ENCODE measurements around the gene IQGAP3. TPM values are rescaled to one million over a fixed set of nuclear protein-coding genes. Genes with fewer than 3 reads are reported as not detected.

Gene IQGAP3
- total and polyA plus RNA-seq, 2 donors (not counting 1 experiment from before 2014, with no cell fraction given): 0.07 to 0.12 TPM

GRCh38 chr1:156601122-156601830 lies 28.9 kb upstream of the IQGAP3 start, which contains the start of gene GPATCH4:
Gene GPATCH4, minus strand, starts transcription at chr1:156601479.
- intact Hi-C loops (cut with micrococcal nuclease): loop anchor here (1.0 to 2.0 kb wide), 5 partner anchors 10 to 166 kb away; partner anchors contain the start of genes MEF2D, NAXE and PRCC
- H3K4me3 Mint-ChIP-seq: peak within 1 kb of the TSS; percentile 97
- POLR2A ChIA-PET: interaction anchor here (0.6 to 2.2 kb wide), 6 partner anchors 9 to 144 kb away, joined by 3 to 8 read pairs (median 4); partner anchors contain the start of genes MEF2D and NAXE

More at GRCh38 chr1:156601122-156601830, 28.9 kb upstream of the IQGAP3 start, which contains the start of gene GPATCH4:
- CTCF ChIA-PET: interaction anchor here (0.6 to 10.9 kb wide), 13 partner anchors 9 to 216 kb away, joined by 3 to 80 read pairs (median 4); partner anchors contain the start of genes MEF2D and NAXE
- Mint-ChIP-seq H3K4me1 (peaks cover 38% of the 10 kb centered on the region), H3K27ac (peak within 1 kb of the TSS; percentile 96), H3K27me3 (no peaks in the 10 kb centered on the region), H3K9me3 (ENCODE audit: insufficient read depth) (no peaks in the 10 kb centered on the region)
- WGBS (ENCODE audit: insufficient coverage): 0% methylated on average over 35 of the region's 35 CpGs
- Histone ChIP-seq H4K20me1 (ENCODE audit: control insufficient read depth, insufficient read depth, low read length, poor library complexity, severe bottlenecking) (no peaks in the 10 kb centered on the region), H3K27ac (ENCODE audit: low read length in 2 of 2) (peak within 1 kb of the TSS; percentile 72 to 83), H3K4me3 (ENCODE audit: control extremely low read depth in 1 of 5, extremely low read depth in 1 of 5, insufficient read depth in 1 of 5, low read depth in 2 of 5, low read length in 4 of 5) (peak within 1 kb of the TSS; percentile 85 to 100 (median 99)), H3K4me1 (ENCODE audit: control insufficient read depth in 2 of 2, insufficient read depth in 2 of 2, low read length in 2 of 2) (peaks cover 22 to 30% of the 10 kb centered on the region in 2 donors), H3K4me2 (replicated peaks; ENCODE audit: low read depth, low read length, poor library complexity, severe bottlenecking) (peak within 1 kb of the TSS; percentile 95), H3K36me3 (replicated peaks in 1 of 2; ENCODE audit: control extremely low read depth in 1 of 2, control insufficient read depth in 1 of 2, extremely low read depth in 1 of 2, insufficient read depth in 2 of 2, low read length in 1 of 2) (peaks cover 0 to 28% of the 10 kb centered on the region in 2 experiments), H3K79me2 (ENCODE audit: control insufficient read depth, insufficient read depth, low read length) (peaks cover 37% of the 10 kb centered on the region), H3K9me3 (ENCODE audit: control extremely low read depth in 1 of 3, control insufficient read depth in 2 of 3, insufficient read depth in 1 of 3, low read length in 2 of 3) (no peaks in the 10 kb centered on the region), H2AFZ (ENCODE audit: insufficient read depth, low read depth, low read length, poor library complexity, severe bottlenecking) (peak within 1 kb of the TSS; percentile 99), H3K9ac (ENCODE audit: low read length) (peak within 1 kb of the TSS; percentile 93), H3K27me3 (replicated peaks in 1 of 4; ENCODE audit: control extremely low read depth in 1 of 4, control insufficient read depth in 3 of 4, insufficient read depth in 4 of 4, low read length in 3 of 4) (no peaks in the 10 kb centered on the region)
- TF ChIP-seq EZH2 (IDR thresholded peaks at IDR 0.05; ENCODE audit: borderline replicate concordance, insufficient read depth, low read depth, low read length, poor library complexity, severe bottlenecking): no peak
- TF ChIP-seq CTCF (IDR thresholded peaks at IDR 0.05): no peak
- peak; percentile 74 for ATAC-seq (ENCODE audit: low read depth)
- DNase-seq: peak; percentile 84
